ENCODE measurements around the gene LYSMD1.
"Not testable (repeated sequence)": the region's sequence is repeated elsewhere in the genome, so short reads cannot be mapped to it uniquely, and the experiment has no call there.

The LYSMD1 gene

DNA sequence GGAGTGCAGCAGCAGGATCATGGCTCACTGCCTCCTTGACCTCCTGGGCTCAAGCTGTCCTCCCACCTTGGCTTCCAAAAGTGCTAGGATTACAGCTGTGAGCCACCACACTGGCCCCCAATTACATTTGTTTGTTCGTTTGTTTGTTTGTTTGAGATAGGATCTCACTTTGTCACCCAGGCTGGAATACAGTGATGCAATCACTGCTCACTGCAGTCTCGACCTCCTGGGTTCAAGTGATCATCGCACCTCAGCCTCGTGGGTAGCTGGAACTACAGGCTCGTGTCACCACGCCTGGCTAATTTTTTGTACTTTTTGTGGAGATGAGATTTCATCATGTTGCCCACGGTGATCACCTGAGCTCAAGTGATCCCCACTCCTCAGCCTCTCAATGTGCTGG, 26.3 kb upstream of the LYSMD1 start:
- in situ Hi-C loops (cut with HindIII; ENCODE audit: low sequenced_read_pairs): no loop called here
- TF ChIP-seq, protein P1, sequence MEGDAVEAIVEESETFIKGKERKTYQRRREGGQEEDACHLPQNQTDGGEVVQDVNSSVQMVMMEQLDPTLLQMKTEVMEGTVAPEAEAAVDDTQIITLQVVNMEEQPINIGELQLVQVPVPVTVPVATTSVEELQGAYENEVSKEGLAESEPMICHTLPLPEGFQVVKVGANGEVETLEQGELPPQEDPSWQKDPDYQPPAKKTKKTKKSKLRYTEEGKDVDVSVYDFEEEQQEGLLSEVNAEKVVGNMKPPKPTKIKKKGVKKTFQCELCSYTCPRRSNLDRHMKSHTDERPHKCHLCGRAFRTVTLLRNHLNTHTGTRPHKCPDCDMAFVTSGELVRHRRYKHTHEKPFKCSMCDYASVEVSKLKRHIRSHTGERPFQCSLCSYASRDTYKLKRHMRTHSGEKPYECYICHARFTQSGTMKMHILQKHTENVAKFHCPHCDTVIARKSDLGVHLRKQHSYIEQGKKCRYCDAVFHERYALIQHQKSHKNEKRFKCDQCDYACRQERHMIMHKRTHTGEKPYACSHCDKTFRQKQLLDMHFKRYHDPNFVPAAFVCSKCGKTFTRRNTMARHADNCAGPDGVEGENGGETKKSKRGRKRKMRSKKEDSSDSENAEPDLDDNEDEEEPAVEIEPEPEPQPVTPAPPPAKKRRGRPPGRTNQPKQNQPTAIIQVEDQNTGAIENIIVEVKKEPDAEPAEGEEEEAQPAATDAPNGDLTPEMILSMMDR (IDR thresholded peaks at IDR 0.05; ENCODE audit: low read depth, low read length, missing control alignments): no peak
- no peak overlapping the region for H3K4me3 ChIP-seq (ENCODE audit: low read depth, low read length)
- no peak for DNase-seq (ENCODE audit: low read depth)

DNA sequence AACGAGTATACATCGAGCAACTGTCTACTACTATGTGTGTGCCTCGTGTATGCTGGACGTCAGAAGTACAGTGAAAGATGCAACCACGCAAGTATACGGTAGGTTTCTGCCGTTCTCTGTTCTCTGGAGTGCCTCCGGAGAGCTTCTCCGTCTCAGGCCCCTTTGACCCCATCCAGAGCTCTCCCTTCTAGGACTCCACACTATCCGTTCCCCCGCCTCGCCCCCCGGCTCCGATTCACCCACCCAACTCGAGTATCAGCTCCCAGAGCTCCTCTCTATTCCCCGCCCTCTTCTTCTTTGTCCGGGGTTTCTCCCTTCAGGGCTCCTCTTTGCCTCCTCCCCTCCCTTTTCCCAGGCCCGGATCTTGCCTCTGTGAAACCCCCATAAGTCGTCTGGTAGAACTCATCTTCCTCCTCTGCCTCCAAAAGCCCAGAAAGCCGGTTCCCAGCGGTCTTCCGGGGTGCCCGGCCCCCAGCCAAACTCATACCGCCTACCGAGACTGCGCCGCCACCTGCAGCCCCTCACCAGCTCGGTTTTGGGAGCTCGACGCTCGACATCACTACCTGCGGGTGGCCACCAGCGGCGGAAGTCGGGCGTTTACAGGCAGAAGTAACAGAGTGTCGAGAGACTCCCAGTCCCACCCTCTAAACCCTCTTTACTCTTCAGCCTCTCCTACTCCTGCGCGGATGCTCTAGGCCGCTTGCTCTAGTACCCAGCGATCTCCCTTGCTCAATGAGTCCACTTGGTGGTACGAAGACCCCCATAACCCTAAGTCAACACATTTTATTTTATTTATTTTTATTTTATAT, 24.1 kb upstream of the LYSMD1 start, which contains the start of gene VPS72:
Gene VPS72, minus strand, starts transcription at position 561 of the 809 bp plus-strand sequence. Its CDS starts 76 bp downstream, at position 485.
- in situ Hi-C loops (cut with HindIII; ENCODE audit: low sequenced_read_pairs): no loop called here
- DNase-seq (ENCODE audit: low read depth): peak; percentile 68
- TF ChIP-seq, protein P1 (IDR thresholded peaks at IDR 0.05; ENCODE audit: low read depth, low read length, missing control alignments): no peak
- peak within 1 kb of the TSS; percentile 91 for H3K4me3 ChIP-seq (ENCODE audit: low read depth, low read length)

DNA sequence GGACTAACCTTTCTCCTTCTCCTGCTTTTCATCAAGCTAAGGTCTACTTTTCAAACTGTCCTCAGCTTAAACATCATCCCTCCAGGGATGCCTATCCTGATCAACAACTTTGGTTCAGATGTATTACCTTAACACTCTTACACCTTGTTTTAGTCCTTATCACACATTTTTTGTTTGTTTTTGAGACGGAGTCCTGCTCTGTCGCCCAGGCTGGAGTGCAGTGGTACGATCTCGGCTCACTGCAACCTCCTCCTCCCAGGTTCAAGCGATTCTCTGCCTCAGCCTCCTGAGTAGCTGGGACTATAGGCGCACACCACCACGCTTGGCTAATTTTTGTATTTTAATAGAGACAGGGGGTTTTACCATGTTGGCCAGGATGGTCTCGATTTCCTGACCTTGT, 23.0 kb upstream of the LYSMD1 start:
- DNase-seq (ENCODE audit: low read depth); in situ Hi-C loops (cut with HindIII; ENCODE audit: low sequenced_read_pairs): not testable (repeated sequence)
- H3K4me3 ChIP-seq (ENCODE audit: low read depth, low read length): peak overlapping the region; percentile 91

DNA sequence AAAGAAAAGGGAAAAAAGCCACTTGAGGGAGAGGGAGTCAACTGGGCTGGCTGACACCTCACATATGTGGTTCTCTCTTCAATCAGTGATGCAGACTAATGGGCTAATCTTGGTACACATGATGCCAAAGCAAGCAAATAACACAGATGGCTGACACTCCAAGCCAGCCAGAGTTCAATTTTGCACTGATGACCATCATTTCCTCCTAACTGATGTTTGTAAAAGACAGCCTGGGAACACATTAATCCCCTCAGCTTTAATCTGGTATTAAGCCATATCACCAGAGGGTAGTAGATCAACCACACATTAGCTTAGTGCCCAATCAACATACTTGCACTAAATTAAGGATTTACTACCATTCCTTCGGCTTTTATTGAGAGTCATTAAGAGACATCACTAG, 21.5 kb upstream of the LYSMD1 start:
- TF ChIP-seq, protein P1 (IDR thresholded peaks at IDR 0.05; ENCODE audit: low read depth, low read length, missing control alignments): no peak
- no peak for DNase-seq (ENCODE audit: low read depth)
- in situ Hi-C loops (cut with HindIII; ENCODE audit: low sequenced_read_pairs): no loop called here
- H3K4me3 ChIP-seq (ENCODE audit: low read depth, low read length): no peak overlapping the region

DNA sequence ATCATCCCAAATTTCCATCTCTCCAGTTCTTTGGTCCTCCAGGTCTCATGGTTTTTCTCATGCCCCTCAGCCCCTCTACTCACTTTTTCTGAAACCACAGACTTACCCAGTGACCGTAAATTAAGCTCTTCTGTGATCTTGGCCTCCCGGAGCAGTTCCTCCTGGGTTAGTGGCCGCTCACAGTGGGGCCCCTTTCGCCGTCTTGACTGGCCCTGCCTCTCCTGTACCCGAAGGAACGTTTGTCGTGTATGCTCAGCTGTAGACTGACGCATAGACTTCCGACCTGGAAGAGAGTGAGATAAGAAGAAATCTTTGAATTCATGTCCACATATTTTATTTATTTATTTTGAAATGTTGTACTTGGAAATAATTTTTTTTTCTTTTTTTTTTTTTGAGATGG, 18.5 kb upstream of the LYSMD1 start:
- H3K4me3 ChIP-seq (ENCODE audit: low read depth, low read length): no peak overlapping the region
- TF ChIP-seq, protein P1 (IDR thresholded peaks at IDR 0.05; ENCODE audit: low read depth, low read length, missing control alignments): no peak
- in situ Hi-C loops (cut with HindIII; ENCODE audit: low sequenced_read_pairs): no loop called here
- DNase-seq (ENCODE audit: low read depth): no peak

DNA sequence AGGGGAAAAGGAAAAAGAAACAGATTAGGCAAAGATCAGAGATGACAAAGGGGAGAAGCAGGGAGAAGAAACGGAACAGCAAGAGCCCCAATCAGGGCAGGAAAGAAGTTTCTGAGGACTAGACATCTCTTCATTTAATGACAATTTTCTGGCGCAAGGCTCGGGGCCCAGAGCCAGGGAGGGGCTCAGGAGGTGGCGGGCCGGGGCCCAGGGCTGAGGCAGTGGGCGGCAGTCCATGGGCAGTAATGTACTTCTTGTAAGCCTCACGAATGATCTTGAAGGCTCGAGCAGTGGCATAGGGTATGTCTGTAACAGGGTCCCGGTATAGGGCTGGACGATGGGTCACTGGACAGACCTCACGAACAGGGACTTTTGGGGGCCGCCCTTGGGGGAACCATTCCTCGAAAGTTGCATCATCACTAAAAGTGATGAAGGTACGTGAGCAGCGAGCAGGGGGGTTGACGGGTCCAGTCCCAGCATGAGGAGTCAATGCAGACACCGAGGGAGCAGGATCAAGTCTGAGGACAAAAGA, 10.9 kb upstream of the LYSMD1 start:
- H3K4me3 ChIP-seq (ENCODE audit: low read depth, low read length): no peak overlapping the region
- DNase-seq (ENCODE audit: low read depth): no peak
- in situ Hi-C loops (cut with HindIII; ENCODE audit: low sequenced_read_pairs): no loop called here
- TF ChIP-seq, protein P1 (IDR thresholded peaks at IDR 0.05; ENCODE audit: low read depth, low read length, missing control alignments): no peak

DNA sequence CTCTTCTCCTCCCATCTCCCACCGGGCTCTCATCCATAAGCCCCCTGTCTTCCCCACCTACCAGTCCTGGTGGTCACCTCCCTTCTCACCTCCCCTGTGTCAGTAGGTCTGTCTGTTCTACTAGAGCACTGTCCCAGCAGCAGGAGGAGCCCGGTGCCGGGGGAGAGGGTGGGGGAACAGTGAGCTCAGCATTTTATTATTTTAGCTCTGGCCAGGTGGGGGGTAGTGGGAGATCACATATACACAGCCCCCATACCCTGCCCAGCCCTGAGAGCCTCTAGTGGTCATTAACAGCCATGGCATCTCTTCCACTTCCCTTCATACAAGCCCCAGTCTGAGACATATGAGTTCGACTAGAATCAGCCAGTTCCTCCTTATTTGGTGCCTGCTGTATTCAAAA, 10.2 kb upstream of the LYSMD1 start, which contains the start of gene TMOD4:
Gene TMOD4, minus strand, starts transcription at position 119 of the 400 bp plus-strand sequence. CDS start 1,106 bp downstream, outside the sequence.
- DNase-seq (ENCODE audit: low read depth): no peak
- H3K4me3 ChIP-seq (ENCODE audit: low read depth, low read length): no peak within 1 kb of the TSS
- in situ Hi-C loops (cut with HindIII; ENCODE audit: low sequenced_read_pairs): no loop called here
- TF ChIP-seq, protein P1 (IDR thresholded peaks at IDR 0.05; ENCODE audit: low read depth, low read length, missing control alignments): peak; percentile 76

Measured in astrocyte of the cerebellum (primary cell).